Stimulated activated CD4-positive, alpha-beta T cell treated with anti-CD3 and anti-CD28 coated beads, Interleukin-15, amount 100 ng/mL, for 24 hours (primary cell): ENCODE data around the gene FRMPD2.
"Not testable (repeated sequence)": the region's sequence is repeated elsewhere in the genome, so short reads cannot be mapped to it uniquely, and the experiment has no call there.

Experiments
- DNase-seq: peaks from one replicate; pipeline ENCODE4 v3.0.0-alpha.2; 2020

The FRMPD2 gene

GRCh38 chr10:48197236-48197899, 77.1 kb downstream of the FRMPD2 start:
- DNase-seq = no peak

- DNase-seq = no peak
Observed at GRCh38 chr10:48195803-48196202, 78.7 kb downstream of the FRMPD2 start.

GRCh38 chr10:48194830-48195229, 79.7 kb downstream of the FRMPD2 start:
- DNase-seq = no peak

- no peak for DNase-seq
Observed at GRCh38 chr10:48193556-48193955, 80.9 kb downstream of the FRMPD2 start.

- no peak for DNase-seq
Observed at GRCh38 chr10:48192881-48193450, 81.5 kb downstream of the FRMPD2 start.

- no peak for DNase-seq
Observed at GRCh38 chr10:48187713-48188485, 86.6 kb downstream of the FRMPD2 start.

GRCh38 chr10:48187126-48187525, 87.4 kb downstream of the FRMPD2 start:
- no peak for DNase-seq

GRCh38 chr10:48186264-48186804, 88.2 kb downstream of the FRMPD2 start:
- DNase-seq = not testable (repeated sequence)

GRCh38 chr10:48184224-48184623, 90.3 kb downstream of the FRMPD2 start:
- no peak for DNase-seq

- not testable (repeated sequence) for DNase-seq
Observed at GRCh38 chr10:48172715-48173114, 101.8 kb downstream of the FRMPD2 start.

- DNase-seq = peak; percentile 7
Observed at GRCh38 chr10:48160670-48161069, 113.8 kb downstream of the FRMPD2 start.

- not testable (repeated sequence) for DNase-seq
Observed at GRCh38 chr10:48160163-48160562, 114.3 kb downstream of the FRMPD2 start.

- DNase-seq = not testable (repeated sequence)
Observed at GRCh38 chr10:48154211-48155140, 120.0 kb downstream of the FRMPD2 start.

- DNase-seq = not testable (repeated sequence)
Observed at GRCh38 chr10:48147643-48148042, 126.9 kb downstream of the FRMPD2 start.

GRCh38 chr10:48143721-48144642, 130.5 kb downstream of the FRMPD2 start:
- DNase-seq = not testable (repeated sequence)

- DNase-seq = not testable (repeated sequence)
Observed at GRCh38 chr10:48140949-48141348, 133.5 kb downstream of the FRMPD2 start.

GRCh38 chr10:48139953-48140850, 134.3 kb downstream of the FRMPD2 start:
- not testable (repeated sequence) for DNase-seq

GRCh38 chr10:48128954-48129353, 145.5 kb downstream of the FRMPD2 start:
- not testable (repeated sequence) for DNase-seq

- not testable (repeated sequence) for DNase-seq
Observed at GRCh38 chr10:48126251-48126650, 148.2 kb downstream of the FRMPD2 start.

GRCh38 chr10:48125631-48126030, 148.9 kb downstream of the FRMPD2 start:
- not testable (repeated sequence) for DNase-seq
